ENCODE data around the gene TANK. TPM values are rescaled to one million over a fixed set of nuclear protein-coding genes. Genes with fewer than 3 reads are reported as not detected.

Gene TANK
- total and polyA plus RNA-seq, 2 experiments from 2014 or later = 37.6 to 54.7 TPM

DNA sequence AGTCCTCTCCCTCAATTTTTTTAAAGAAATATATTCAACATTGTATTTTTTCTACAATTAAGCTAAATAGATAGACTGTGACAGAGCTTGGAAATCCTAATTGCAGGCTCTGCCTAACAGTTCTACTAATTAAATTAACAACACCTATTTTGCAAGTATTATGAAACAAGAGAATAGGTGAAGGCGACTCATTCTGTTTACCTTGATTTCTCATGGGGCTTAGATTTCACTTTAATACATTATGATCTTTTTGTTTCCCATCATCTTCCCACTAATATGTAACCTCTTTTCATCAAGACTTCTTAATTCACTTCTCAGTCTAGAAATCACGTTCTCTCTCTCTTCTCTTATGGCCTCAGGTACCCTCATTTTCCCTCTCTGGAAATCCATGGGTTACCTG, 42.7 kb upstream of the TANK start:
- DNase-seq (ENCODE audit: low spot score) = no peak
- H3K9me2 ChIP-seq (replicated peaks; ENCODE audit: insufficient read depth) = no peaks in the 10 kb centered on the region
- H3K79me2 ChIP-seq = no peaks in the 10 kb centered on the region
- no peak for TF ChIP-seq EZH2phosphoT487 (IDR thresholded peaks at IDR 0.05; ENCODE audit: low read depth, severe bottlenecking, unreplicated experiment)
- H3K4me1 ChIP-seq (ENCODE audit: insufficient read depth) = no peaks in the 10 kb centered on the region
- no peaks in the 10 kb centered on the region for H3K9me3 ChIP-seq (ENCODE audit: low read depth)
- no peaks in the 10 kb centered on the region for H3K27me3 ChIP-seq
- H3K4me3 ChIP-seq = no peak overlapping the region
- H4K20me1 ChIP-seq (ENCODE audit: insufficient read depth, poor library complexity, severe bottlenecking) = no peaks in the 10 kb centered on the region
- H2AFZ ChIP-seq = no peak overlapping the region
- WGBS (ENCODE audit: low lambda C conversion rate, missing lambda C conversion rate) = 96% methylated on average over 2 of the region's 2 CpGs
- H3K36me3 ChIP-seq (replicated peaks; ENCODE audit: insufficient read depth, low read depth) = no peaks in the 10 kb centered on the region
- H3K4me2 ChIP-seq = no peak overlapping the region
- no peak overlapping the region for H3K27ac ChIP-seq

- no peak overlapping the region for H2AFZ ChIP-seq
- no peak overlapping the region for H3K27ac ChIP-seq
- no peaks in the 10 kb centered on the region for H3K27me3 ChIP-seq
- H4K20me1 ChIP-seq (ENCODE audit: insufficient read depth, poor library complexity, severe bottlenecking) = no peaks in the 10 kb centered on the region
- H3K4me2 ChIP-seq = no peak overlapping the region
- no peak for TF ChIP-seq EZH2phosphoT487 (IDR thresholded peaks at IDR 0.05; ENCODE audit: low read depth, severe bottlenecking, unreplicated experiment)
- TF ChIP-seq, protein P1, sequence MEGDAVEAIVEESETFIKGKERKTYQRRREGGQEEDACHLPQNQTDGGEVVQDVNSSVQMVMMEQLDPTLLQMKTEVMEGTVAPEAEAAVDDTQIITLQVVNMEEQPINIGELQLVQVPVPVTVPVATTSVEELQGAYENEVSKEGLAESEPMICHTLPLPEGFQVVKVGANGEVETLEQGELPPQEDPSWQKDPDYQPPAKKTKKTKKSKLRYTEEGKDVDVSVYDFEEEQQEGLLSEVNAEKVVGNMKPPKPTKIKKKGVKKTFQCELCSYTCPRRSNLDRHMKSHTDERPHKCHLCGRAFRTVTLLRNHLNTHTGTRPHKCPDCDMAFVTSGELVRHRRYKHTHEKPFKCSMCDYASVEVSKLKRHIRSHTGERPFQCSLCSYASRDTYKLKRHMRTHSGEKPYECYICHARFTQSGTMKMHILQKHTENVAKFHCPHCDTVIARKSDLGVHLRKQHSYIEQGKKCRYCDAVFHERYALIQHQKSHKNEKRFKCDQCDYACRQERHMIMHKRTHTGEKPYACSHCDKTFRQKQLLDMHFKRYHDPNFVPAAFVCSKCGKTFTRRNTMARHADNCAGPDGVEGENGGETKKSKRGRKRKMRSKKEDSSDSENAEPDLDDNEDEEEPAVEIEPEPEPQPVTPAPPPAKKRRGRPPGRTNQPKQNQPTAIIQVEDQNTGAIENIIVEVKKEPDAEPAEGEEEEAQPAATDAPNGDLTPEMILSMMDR (IDR thresholded peaks at IDR 0.05; ENCODE audit: poor library complexity) = no peak
- TF ChIP-seq EZH2 (IDR thresholded peaks at IDR 0.05; ENCODE audit: borderline replicate concordance) = no peak
- no peaks in the 10 kb centered on the region for H3K9me2 ChIP-seq (replicated peaks; ENCODE audit: insufficient read depth)
- no peaks in the 10 kb centered on the region for H3K9me3 ChIP-seq (ENCODE audit: low read depth)
- H3K4me1 ChIP-seq (ENCODE audit: insufficient read depth) = peaks cover 8% of the 10 kb centered on the region
- H3K79me2 ChIP-seq = no peaks in the 10 kb centered on the region
- DNase-seq (ENCODE audit: low spot score) = no peak
- no peaks in the 10 kb centered on the region for H3K36me3 ChIP-seq (replicated peaks; ENCODE audit: insufficient read depth, low read depth)
- no peak overlapping the region for H3K4me3 ChIP-seq
Measured at GRCh38 chr2:161118722-161119121, 41.5 kb upstream of the TANK start.

- no peaks in the 10 kb centered on the region for H3K9me3 ChIP-seq (ENCODE audit: low read depth)
- H3K9me2 ChIP-seq (replicated peaks; ENCODE audit: insufficient read depth) = no peaks in the 10 kb centered on the region
- peaks cover 15% of the 10 kb centered on the region for H3K4me1 ChIP-seq (ENCODE audit: insufficient read depth)
Measured at GRCh38 chr2:161119483-161119882, 40.7 kb upstream of the TANK start.

GRCh38 chr2:161120775-161121174, 39.5 kb upstream of the TANK start:
- Histone ChIP-seq H3K27ac (no peak overlapping the region), H4K20me1 (ENCODE audit: insufficient read depth, poor library complexity, severe bottlenecking) (no peaks in the 10 kb centered on the region), H3K36me3 (replicated peaks; ENCODE audit: insufficient read depth, low read depth) (no peaks in the 10 kb centered on the region), H3K27me3 (no peaks in the 10 kb centered on the region), H3K4me2 (no peak overlapping the region), H3K4me3 (no peak overlapping the region), H2AFZ (no peak overlapping the region), H3K9me2 (replicated peaks; ENCODE audit: insufficient read depth) (no peaks in the 10 kb centered on the region), H3K4me1 (ENCODE audit: insufficient read depth) (peaks cover 26% of the 10 kb centered on the region), H3K79me2 (no peaks in the 10 kb centered on the region), H3K9me3 (ENCODE audit: low read depth) (no peaks in the 10 kb centered on the region)
- DNase-seq (ENCODE audit: low spot score) = no peak
- WGBS (ENCODE audit: low lambda C conversion rate, missing lambda C conversion rate) = 49% methylated on average over 6 of the region's 6 CpGs
- TF ChIP-seq, protein P1 (IDR thresholded peaks at IDR 0.05; ENCODE audit: poor library complexity) = no peak
- no peak for TF ChIP-seq EZH2phosphoT487 (IDR thresholded peaks at IDR 0.05; ENCODE audit: low read depth, severe bottlenecking, unreplicated experiment)
- TF ChIP-seq EZH2 (IDR thresholded peaks at IDR 0.05; ENCODE audit: borderline replicate concordance) = no peak

More at GRCh38 chr2:161119483-161119882, 40.7 kb upstream of the TANK start:
- Histone ChIP-seq H2AFZ (no peak overlapping the region), H3K27me3 (no peaks in the 10 kb centered on the region), H3K4me2 (no peak overlapping the region), H3K36me3 (replicated peaks; ENCODE audit: insufficient read depth, low read depth) (no peaks in the 10 kb centered on the region), H4K20me1 (ENCODE audit: insufficient read depth, poor library complexity, severe bottlenecking) (no peaks in the 10 kb centered on the region), H3K27ac (no peak overlapping the region), H3K79me2 (no peaks in the 10 kb centered on the region), H3K4me3 (no peak overlapping the region)
- TF ChIP-seq EZH2 (IDR thresholded peaks at IDR 0.05; ENCODE audit: borderline replicate concordance) (no peak), EZH2phosphoT487 (IDR thresholded peaks at IDR 0.05; ENCODE audit: low read depth, severe bottlenecking, unreplicated experiment) (no peak)
- TF ChIP-seq, protein P1 (IDR thresholded peaks at IDR 0.05; ENCODE audit: poor library complexity) = no peak
- no peak for DNase-seq (ENCODE audit: low spot score)
